ENCODE data around the gene DIS3L2.
A peak's percentile ranks its signal among the peaks of the same experiment; 100 is the strongest.
"Not testable (repeated sequence)": the region's sequence is repeated elsewhere in the genome, so short reads cannot be mapped to it uniquely, and the experiment has no call there.

The DIS3L2 gene

GRCh38 chr2:232320443-232320803, 358.9 kb downstream of the DIS3L2 start:
- DNase-seq (ENCODE audit: low read depth in 2 of 2), result no peak

- DNase-seq (ENCODE audit: low read depth in 2 of 2), result no peak
These were observed 359.8 kb downstream of the DIS3L2 start for GRCh38 chr2:232321156-232321816.

DNA sequence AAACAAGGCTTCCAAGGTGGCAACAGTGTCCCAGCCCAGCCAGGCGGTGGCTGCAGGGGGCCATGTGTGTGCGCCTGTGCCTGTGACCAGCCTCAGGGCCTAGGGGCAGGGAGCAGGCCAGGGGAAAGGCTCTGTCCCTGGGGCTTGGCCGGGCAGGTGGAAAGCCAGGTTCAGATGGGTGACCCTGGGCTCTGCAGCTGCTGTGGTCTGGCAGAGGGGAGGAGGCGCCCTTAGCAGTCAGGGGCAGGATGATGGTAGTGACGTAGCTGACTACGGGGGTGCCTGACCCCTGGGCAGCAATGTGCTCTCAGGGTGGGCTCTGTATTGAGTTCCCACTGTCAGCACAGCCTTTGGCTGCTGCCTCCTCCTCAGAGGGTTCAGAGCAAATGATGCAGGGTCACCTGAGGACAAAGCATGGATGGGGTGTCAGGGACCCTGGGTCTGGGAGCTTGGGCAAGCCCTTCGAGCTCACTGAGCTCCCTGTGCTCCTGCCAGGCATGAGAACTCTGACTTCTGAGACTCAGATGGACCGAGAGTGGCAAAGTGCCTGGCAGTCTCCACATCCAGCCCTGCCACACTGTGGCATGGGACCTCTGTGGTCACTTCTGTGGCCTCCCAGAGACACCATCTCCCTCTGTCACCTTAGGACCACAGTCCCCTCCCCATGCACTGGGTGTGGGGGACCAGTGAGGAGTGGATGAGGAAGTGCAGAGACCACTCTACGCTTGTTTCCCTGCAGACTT, 360.5 kb downstream of the DIS3L2 start:
- no peak for DNase-seq (ENCODE audit: low read depth in 2 of 2)

DNA sequence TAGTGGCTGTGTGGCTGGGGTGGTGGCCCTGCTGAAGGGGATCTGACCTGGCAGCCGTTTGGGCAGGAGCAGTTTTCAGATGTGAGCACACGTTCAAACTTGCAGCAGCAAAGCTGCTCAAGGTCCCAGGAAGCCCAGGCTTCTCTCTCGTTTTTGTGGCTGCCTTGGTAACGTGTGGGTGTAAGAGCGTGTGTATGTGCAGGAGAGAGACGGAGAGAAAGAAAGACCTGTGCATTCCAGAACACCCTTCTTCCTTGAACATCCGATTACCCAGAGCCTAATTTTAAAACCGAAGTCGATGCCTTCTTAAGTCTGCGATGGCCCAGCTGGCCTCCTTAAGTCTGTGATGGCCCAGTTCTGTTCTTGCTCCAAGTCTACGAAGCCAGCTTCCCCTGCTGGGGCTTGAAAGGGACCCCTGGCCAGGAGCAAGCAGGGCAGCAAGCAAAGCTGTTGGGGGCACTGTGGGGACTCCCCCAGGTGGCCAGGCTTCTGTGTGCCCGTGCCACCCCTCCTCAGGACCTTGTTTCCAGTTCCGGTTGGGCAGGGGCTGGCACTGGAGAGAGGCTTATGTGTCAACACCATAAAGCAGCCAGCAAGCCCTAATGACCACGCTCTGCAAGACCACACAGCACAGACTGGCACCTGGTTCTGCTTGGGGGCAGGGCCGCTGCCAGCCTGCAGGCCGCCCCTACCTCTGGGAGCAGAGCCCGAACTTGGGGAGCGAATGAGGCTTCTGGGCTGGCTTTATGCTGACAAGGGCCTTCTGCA, 361.2 kb downstream of the DIS3L2 start:
- DNase-seq (ENCODE audit: low read depth in 2 of 2), result no peak

- no peak for DNase-seq (ENCODE audit: low read depth in 2 of 2)
These were observed 361.8 kb downstream of the DIS3L2 start for GRCh38 chr2:232323328-232323650.

DNA sequence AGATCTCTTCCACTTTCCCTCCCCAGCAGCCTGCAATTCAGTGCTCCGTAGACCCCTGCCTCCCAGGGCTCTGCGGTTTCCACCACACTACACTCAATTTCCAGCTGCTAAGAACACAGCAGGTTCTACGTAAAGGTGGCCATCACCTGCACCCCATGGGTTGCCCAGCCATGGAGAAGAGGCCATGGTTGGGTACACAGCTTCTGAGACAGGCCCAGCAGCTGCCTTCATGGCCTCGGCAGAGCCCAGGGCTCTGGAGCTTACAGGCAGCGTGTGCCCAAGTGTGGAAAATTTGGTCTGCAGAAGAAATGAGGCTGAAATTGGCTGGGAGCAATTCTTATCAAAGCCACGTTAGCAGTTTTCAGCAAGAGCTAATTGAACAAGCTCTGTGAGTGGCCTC, 362.5 kb downstream of the DIS3L2 start:
- not testable (repeated sequence) for DNase-seq (ENCODE audit: low read depth in 2 of 2)

GRCh38 chr2:232324778-232325177, 363.3 kb downstream of the DIS3L2 start:
- DNase-seq (ENCODE audit: low read depth in 2 of 2), result no peak

DNA sequence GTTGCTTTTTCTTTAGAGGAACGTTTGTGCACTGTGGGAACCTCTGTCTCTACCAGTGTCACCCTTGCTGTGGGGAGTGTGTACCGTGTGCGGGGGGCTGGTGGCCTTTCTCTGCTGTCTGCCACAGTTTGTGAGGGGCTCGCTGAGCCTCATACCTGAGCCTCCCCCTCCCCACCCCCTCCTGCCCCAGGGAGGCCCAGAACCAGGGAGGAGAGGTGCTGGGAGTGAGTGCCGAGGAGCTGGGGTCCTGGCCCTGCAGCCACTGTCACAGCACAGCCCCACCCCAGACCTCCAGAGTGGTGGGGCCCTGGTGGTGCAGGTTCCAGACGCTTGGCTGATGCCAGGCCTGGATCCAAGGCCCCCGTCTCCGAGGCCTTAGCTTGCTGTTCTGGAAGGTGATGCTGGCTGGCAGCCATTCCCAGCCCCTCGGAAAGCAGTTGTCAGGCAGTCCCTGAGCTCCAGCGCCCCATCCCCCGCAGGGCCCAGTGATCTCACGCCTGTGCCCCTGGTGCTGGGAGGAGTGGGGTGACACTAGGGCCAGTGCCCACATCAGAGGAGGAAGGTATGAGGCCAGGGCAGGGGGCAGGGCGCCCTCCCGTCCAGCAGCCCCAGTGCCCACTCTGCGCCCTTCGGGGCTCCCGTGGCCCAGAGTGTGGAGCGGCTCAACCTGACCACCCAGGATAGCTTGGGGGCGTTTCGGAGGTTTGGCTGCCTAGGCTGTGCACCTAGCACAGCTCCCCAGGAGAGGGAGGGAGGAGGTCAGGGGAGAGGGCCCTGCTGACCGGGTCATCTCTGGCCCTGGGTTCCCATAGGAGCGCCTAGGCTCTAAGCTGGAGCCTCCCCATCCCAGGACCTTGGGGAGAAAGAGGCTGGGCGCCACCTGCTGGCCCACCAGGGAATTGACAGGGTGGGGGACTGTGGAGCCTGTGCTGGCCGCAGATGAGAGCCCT, 364.1 kb downstream of the DIS3L2 start:
- no peak for DNase-seq (ENCODE audit: low read depth in 2 of 2)

DNA sequence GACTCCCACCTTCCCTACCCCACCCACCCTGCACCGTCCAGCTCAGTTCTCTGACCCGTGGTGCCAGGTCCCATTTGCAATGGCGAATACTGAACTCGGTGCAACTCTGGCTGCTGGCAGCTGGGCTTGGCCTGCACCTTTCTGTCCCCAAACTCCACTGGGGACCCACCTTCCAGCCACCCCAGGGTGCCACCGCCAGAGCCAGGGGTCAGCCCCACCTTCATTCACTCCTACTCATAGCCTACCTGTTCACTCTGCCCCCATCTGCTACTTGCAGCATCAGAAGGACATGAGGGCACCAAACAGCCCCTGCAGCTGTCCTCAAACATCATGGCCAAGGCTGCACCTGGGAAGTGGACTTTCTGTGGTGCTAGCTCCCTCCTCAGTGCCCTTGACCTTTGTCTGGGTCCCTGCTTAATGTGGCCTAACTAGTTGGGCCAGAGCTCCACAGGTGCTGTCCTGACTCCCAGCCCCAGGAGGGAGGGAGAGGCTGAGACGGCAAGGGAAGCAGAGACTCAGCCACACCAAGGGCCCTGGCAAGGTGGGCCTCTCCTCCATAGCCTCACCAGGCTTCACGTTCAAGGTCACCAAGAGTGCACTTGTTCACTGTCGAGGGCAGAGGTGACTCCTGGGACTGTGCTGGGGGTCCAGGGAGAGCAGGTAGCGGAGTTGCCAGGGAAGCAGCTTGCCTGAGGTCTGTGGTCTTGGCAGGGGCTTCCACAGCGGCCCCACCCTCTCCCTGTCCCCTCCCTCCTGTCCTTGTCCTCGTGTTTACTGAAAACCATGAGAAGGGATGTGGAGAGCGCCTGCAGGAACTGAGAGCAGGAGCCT, 365.0 kb downstream of the DIS3L2 start:
- not testable (repeated sequence) for DNase-seq (ENCODE audit: low read depth in 2 of 2)

DNA sequence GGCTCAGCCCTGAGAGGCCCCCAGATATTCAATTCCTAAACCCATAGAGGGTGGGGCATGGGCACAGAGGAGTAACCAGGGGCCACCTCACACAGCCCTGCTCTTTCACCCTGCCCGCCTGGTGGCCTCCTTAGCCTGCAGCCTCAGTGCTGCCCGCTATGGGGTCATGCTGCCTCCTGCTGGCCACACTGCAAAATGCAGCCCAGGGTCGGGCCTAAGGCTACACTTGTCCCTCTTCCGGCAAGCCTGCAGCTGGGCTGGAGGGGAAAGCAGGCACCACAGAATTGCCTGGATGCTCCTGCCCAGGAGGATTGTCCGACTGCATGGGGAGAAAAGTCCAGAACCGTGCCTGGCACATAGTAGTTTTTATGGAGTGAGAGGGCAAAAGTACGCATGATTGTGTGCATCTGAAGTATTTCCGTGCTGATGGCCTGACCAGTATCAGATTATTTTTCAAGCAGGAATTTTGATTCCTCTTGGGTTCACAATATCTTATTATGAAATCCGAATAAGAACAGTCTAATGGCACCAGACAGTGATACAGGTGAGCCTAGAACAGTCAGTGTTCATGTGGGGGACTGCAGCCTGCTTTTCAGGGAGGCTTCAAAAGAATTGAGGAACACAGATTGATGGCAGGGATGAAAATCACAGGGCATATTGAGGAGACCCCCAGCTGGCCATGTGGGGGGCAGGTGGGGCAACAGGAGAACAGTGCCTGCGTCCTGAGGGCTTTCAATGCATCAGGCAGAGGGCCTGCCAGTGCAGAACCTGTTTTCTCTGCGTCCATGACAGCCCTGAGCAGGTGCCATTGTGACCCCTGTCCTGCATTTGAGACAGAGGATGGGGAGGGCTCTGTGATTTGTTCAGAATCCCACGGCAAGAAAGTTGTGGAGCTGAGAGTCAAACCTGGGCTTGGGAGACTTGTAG, 365.9 kb downstream of the DIS3L2 start:
- DNase-seq (ENCODE audit: low read depth in 2 of 2), result peak; percentile 59 to 71

DNA sequence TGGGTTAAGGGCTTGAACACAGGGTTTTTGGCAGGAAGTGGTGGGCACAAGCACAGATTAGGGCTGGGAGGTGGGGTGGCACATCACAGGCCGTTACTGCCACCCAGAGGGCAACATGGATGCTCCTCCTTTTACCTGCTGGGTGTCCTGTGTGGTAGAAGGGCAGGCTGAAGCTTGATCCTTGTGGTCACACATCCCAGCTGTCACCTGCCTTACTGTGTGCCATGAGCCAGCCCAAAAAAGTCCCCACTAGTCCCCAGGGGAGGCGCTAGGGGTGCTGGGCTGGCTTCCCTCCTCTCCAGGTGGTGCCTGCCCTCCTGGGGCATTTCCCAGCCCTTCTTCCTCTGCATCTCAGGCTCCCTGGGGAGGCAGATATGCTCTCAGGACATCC, 366.5 kb downstream of the DIS3L2 start:
- no peak for DNase-seq (ENCODE audit: low read depth in 2 of 2)

DNA sequence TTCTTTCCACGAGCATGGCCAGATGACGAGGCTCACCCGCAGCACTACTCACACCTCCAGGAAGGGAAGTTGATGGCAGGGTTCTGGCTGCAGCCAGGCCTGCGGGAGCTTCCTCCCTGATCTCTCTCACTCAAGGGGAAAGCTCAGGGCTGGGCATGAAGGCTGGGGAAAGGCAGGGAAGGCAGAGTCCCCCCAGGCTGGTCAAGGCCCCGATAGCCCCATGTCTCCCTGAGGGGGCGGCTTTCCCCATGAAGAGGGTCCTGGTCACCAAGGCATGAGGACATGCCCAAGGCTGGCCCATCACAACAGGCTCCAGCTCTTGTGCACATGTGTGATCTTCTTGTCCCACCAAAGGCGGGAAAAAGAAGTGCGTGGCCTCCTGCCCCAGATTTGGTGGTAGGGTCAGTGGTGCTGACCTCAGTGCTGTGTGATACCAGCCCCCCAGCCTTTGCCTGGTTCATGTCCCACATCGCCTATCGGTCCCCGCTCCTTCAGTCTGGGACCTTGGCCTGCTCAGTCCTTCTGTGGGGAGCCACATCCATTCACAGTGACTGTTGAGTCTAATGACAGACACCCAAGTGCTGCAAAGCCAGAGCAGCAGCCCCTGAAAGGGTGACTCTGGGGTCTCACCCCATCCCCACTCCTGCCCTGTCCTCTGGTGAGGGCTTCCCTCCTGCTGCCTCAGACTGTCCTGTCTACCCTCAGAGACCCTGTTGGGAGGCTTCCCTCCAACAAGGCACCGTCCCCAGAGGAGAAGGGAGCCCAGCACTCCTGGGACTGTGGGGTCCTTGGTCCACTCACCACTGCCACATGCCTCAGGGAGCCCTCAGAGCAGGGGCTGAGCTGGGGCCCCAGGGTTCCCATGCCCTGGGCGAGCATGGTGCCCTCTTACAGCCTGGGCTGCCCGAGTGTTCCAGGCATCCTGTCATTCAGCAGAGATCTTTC, 367.3 kb downstream of the DIS3L2 start:
- DNase-seq (ENCODE audit: low read depth in 2 of 2), result no peak

GRCh38 chr2:232329716-232330067, 368.2 kb downstream of the DIS3L2 start:
- DNase-seq (ENCODE audit: low read depth in 2 of 2), result no peak

DNA sequence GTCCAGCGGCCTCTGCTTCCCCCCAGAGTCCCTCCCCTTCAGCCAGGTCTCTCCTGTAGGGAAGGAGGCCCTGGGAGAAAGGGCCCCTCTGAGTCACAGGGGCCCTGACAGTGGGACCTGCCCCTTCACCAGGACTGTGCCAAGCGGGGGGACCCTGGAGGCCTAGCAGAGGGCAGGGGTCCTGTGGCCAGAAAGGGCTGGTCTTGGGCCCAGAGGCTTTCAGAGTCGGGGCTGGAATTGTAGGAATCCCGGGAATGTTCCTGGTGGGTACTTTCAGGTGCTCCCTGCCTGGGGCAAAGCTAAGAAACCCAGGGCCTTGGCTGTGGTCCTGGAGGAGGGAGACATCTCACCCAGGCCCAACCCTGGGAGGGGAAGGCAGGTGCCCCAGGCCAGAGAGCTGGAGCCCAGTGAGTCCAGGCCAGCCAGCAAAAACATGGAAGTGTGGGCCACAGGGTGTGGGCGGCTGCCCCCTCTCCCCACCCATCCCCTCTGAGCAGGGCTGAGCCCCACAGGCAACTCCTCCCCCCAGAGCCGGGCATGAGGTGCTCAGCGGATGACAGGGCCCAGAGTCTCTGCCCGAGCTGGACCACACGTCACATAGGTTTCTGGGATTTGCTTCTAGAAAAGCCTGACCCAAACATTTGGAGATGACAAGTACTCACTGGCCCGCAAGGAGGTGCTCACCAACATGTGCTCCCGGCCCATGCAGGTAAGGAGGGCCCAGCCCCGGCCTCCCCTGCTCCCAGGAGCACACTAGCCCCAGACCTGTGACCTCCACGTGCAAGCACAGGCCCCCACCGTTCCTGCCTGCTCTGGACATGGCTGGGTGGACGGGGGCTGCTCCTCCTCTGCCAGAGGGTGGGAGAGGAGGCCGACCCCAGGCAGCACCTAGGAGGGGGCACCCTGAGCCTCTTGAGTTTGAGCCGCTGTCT, 368.8 kb downstream of the DIS3L2 start:
- no peak for DNase-seq (ENCODE audit: low read depth in 2 of 2)

DNA sequence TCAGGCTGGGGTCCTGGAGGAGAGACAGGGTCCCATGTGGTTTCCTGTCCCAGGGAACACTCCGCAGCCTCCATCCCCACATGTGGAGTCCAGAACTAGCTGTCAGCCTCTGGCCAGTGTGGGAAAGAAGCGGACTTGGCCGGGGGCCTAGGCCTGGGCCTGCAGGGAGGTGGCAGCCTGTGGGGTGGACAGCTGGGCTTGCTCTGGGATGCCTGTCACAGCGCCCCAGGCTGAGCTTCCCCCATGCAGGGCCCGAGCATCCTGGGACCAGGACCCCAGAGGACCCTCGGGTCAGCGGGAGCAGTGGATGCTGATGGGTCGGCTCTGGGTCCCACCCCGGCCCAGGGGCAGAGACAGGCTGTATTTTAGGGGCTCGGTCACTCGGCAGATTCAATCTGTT, 369.5 kb downstream of the DIS3L2 start:
- DNase-seq (ENCODE audit: low read depth in 2 of 2), result not testable (repeated sequence)

DNA sequence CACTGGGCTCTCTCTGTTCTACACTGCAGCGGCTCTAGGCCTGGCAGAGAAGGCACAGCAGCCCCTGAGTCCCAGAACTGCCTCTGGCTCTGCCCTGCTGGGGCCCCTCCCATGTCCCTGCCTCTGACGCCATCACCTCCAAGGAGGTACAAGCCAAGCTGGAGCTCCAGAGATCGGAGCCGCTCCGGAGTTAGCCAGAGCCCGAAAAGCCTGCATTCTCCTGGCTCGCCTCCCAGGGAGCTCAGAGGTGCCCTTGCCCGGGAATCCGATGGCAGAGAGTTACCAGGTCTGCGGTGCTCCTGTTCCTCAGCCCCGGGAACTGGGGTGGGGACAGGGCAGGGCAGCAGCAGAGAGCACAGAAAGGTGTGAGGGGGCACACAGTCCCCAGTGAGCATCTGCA, 370.1 kb downstream of the DIS3L2 start:
- DNase-seq (ENCODE audit: low read depth in 2 of 2), result not testable (repeated sequence)

DNA sequence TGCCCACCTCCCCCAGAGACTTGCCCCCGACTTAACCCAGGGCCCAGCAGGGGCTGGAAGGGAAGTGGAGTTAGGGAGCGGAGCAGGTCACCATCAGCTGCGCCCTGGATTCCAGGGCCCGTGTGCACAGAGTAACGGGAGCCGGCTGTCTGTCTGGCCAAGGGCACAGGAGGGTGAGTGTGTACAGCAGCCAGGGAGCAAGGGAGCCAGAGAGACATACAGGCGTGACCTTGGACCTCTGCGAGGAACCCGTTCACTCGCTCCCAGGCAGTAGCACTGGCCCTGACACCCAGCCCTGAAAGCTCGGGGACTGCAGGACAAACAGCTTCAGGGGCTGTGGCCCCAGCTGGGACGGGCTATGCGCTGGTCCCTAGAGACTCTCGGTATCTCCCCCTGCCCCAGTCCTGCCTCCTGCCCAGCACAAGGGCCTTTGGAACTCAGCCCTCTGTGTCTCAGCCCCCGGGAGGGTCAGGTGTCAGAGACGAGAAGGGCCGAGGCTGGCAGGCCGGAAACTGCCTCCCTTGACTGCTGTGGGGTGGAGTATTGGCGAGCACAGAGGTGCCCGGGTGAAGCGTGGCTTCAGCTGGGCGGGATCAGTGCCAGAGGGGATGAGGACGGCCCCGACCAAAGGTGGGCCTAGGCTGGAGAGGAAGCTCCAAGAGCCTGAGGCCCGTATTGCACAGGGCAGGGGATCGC, 370.9 kb downstream of the DIS3L2 start:
- DNase-seq (ENCODE audit: low read depth in 2 of 2), result not testable (repeated sequence)

Measured in activated CD8-positive, alpha-beta memory T cell treated with anti-CD3 and anti-CD28 coated beads for 4 hours (primary cell).